Ovary (tissue), 9 donors: Measurements from ENCODE around the gene PHACTR3. TPM values are rescaled to one million over a fixed set of nuclear protein-coding genes. Genes with fewer than 3 reads are reported as not detected.

Source experiments
- DNase-seq, 5 donors: peaks; one replicate each; pipeline ENCODE4 v3.0.0-alpha.2; 2019 to 2020
- H3K27ac ChIP-seq, 2 donors: fragments of 200-600 bp; one replicate each; pipeline versions ENCODE4 v1.5.1 to v1.8.0; 2019 to 2022
- H3K27me3 ChIP-seq: fragments of 200-600 bp; one replicate; pipeline ENCODE4 v1.8.0; 2022
- H3K36me3 ChIP-seq: fragments of 200-600 bp; sonication (generic); one replicate; pipeline ENCODE4 v1.5.1; 2019
- H3K4me1 ChIP-seq: one replicate; pipeline ENCODE4 v1.8.1; 2013; ENCODE audit warnings: mild to moderate bottlenecking, moderate library complexity; ENCODE audit not compliant: insufficient read depth
- H3K4me3 ChIP-seq: fragments of 200-600 bp; sonication (generic); one replicate; pipeline ENCODE4 v1.5.1; 2017
- H3K9me3 ChIP-seq, 2 donors: fragments of 200-600 bp in 1 of 2; sonication (generic) in 1 of 2; one replicate each; pipeline versions ENCODE4 v1.5.1 to v1.8.1; 2013 to 2019; ENCODE audit warnings: mild to moderate bottlenecking in 1 of 2, moderate library complexity in 1 of 2
- CTCF ChIP-seq, 3 donors: fragments of 450-650 bp in 2 of 3; fragments of 200-600 bp in 1 of 3; IDR thresholded peaks; one replicate each; pipeline versions ENCODE4 v1.5.1 to v1.8.0; 2016 to 2022; ENCODE audit warnings: antibody characterized with exemption in 3 of 3, mild to moderate bottlenecking in 1 of 3
- EP300 ChIP-seq: sonication (generic); formaldehyde crosslinking; IDR thresholded peaks from one replicate; pipeline ENCODE4 v1.6.1; 2017; ENCODE audit warnings: antibody characterized with exemption
- POLR2A ChIP-seq: fragments of 450-650 bp; IDR thresholded peaks from one replicate; pipeline ENCODE4 v1.6.1; 2017; ENCODE audit warnings: antibody characterized with exemption, mild to moderate bottlenecking, moderate library complexity
- WGBS, 3 donors: extraction: QIAGEN DNeasy Blood & Tissue Kit in 1 of 3; methylation state at CpG; one replicate each; pipeline versions ENCODE4 v1.1.5 to v1.1.7; 2013 to 2017; 5-methylcytosine and 5-hydroxymethylcytosine counted together
- intact Hi-C, 4 donors: fragments of 100-400 bp; cut with DNase I; formaldehyde crosslinking; loops; one replicate each; pipeline versions ENCODE4 v1.11.0 to v1.15.1; 2022 to 2023
- polyA plus RNA-seq, 2 donors: library from polyadenylated mRNA; stranded (reverse); fragments of 200-250 nt in 1 of 2; fragments of 350-450 nt in 1 of 2; fragmentation: Illumina TruSeq in 1 of 2; extraction: RNeasy Lipid Tissue Mini Kit (QIAGEN cat#74804) in 1 of 2; gene quantifications; one replicate each; pipeline ENCODE4 v1.2.3, GENCODE V29; 2013 to 2014
- total RNA-seq, 7 donors: library from RNA; depleted of rRNA in 2 of 7; stranded (reverse); fragments of >200 nt in 2 of 7; fragmentation: NEBNext Ultra II Directional in 3 of 7; extraction: Animal tissue kit (Norgen Biotek cat#: 25700) in 3 of 7; gene quantifications; one replicate each; pipeline versions ENCODE4 v1.1.0 to v1.2.4, GENCODE V29; 2016 to 2023
- donor health status: DM: no; HTN: no; CAD: no; lungs with moderate emphysema.
- donor health status: DM: no; HTN: no; CAD: no.
- donor health status: Bipolar disorder and iron deficiency.
- donor health status: DM: yes; HTN: yes; CAD: no.
- donor health status: DM: no; HTN: no; CAD: no.
- donor health status: DM: yes; HTN: yes; CAD: no.

The PHACTR3 gene
- total and polyA plus RNA-seq, 9 donors, result 5.7 to 19.0 (median 9.1) TPM

GRCh38 chr20:59866338-59866737 is 262.0 kb downstream of the PHACTR3 start:
- H3K4me3 ChIP-seq, result no peak overlapping the region
- DNase-seq, result no peak
- H3K27me3 ChIP-seq, result no peaks in the 10 kb centered on the region
- H3K9me3 ChIP-seq, result no peaks in the 10 kb centered on the region
- H3K27ac ChIP-seq, result no peak overlapping the region
- TF ChIP-seq CTCF (IDR thresholded peaks at IDR 0.05), result no peak
- TF ChIP-seq EP300, result no peak
- TF ChIP-seq POLR2A, result no peak
- H3K36me3 ChIP-seq, result no peaks in the 10 kb centered on the region
- H3K4me1 ChIP-seq, result no peaks in the 10 kb centered on the region
- WGBS, 3 donors, result 58 to 63% (median 61%) methylated on average over 3 of the region's 3 CpGs
- intact Hi-C loops, result no loop called here

GRCh38 chr20:59871096-59871495 is 266.8 kb downstream of the PHACTR3 start:
- WGBS, 3 donors, result 88 to 93% (median 92%) methylated on average over 1 of the region's 1 CpG

GRCh38 chr20:59873409-59873808 is 269.1 kb downstream of the PHACTR3 start:
- no peak overlapping the region for H3K4me3 ChIP-seq
- 93 to 100% (median 98%) methylated on average over 1 of the region's 1 CpG for WGBS, 3 donors
- no peaks in the 10 kb centered on the region for H3K36me3 ChIP-seq
- no peak overlapping the region for H3K27ac ChIP-seq
- no peak for DNase-seq
- H3K9me3 ChIP-seq, result no peaks in the 10 kb centered on the region
- intact Hi-C loops, result no loop called here
- no peaks in the 10 kb centered on the region for H3K27me3 ChIP-seq
- no peaks in the 10 kb centered on the region for H3K4me1 ChIP-seq
- TF ChIP-seq CTCF (IDR thresholded peaks at IDR 0.05) (no peak), POLR2A (no peak), EP300 (no peak)

More at GRCh38 chr20:59871096-59871495, 266.8 kb downstream of the PHACTR3 start:
- no peak overlapping the region for H3K4me3 ChIP-seq
- no peaks in the 10 kb centered on the region for H3K27me3 ChIP-seq
- no peaks in the 10 kb centered on the region for H3K4me1 ChIP-seq
- no peak for TF ChIP-seq POLR2A
- TF ChIP-seq EP300, result no peak
- no peak for TF ChIP-seq CTCF (IDR thresholded peaks at IDR 0.05)
- H3K27ac ChIP-seq, result no peak overlapping the region
- no peaks in the 10 kb centered on the region for H3K9me3 ChIP-seq
- no peaks in the 10 kb centered on the region for H3K36me3 ChIP-seq
- intact Hi-C loops, result no loop called here
- DNase-seq, result no peak

GRCh38 chr20:59880198-59880597 is 275.9 kb downstream of the PHACTR3 start:
- no peak overlapping the region for H3K27ac ChIP-seq
- H3K9me3 ChIP-seq, result no peaks in the 10 kb centered on the region
- H3K27me3 ChIP-seq, result no peaks in the 10 kb centered on the region
- H3K4me1 ChIP-seq, result no peaks in the 10 kb centered on the region
- intact Hi-C loops, result no loop called here
- 94 to 97% (median 95%) methylated on average over 1 of the region's 1 CpG for WGBS, 3 donors
- DNase-seq, result no peak
- no peak overlapping the region for H3K4me3 ChIP-seq
- no peaks in the 10 kb centered on the region for H3K36me3 ChIP-seq
- no peak for TF ChIP-seq CTCF (IDR thresholded peaks at IDR 0.05)
- TF ChIP-seq POLR2A, result no peak
- no peak for TF ChIP-seq EP300
